Pons (tissue), 1 donor: ENCODE results near the gene POU2AF1.

Experiments used
- DNase-seq: peaks from one replicate; pipeline ENCODE4 v3.0.0-alpha.2; 2016; ENCODE audit warnings: low spot score

Gene POU2AF1

DNA sequence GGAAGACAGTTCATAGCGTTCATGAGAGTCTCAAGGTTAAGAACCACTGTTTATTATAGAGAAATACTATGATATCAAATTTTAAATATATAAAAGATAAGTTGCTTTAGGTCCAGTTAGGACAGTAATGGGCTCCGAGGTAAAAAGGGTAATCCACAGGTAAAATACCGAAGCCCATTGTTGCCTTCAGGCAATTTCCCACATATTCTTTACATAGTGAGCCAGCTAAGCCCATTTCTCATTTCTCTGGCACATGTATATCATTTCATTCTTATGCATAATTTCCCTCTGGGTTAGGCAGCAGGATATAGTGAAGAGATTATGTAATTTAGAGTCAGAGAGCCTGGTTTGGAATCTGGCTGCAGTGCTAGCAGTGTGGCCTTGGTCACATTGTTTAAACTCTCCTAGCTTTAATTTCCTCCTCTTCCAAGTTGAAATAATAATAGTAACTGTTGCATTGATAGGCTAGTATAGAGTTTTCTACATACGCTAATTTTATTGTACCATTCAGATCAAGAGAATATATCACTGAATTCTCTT is 7.6 kb upstream of the POU2AF1 start:
- DNase-seq: no peak

DNA sequence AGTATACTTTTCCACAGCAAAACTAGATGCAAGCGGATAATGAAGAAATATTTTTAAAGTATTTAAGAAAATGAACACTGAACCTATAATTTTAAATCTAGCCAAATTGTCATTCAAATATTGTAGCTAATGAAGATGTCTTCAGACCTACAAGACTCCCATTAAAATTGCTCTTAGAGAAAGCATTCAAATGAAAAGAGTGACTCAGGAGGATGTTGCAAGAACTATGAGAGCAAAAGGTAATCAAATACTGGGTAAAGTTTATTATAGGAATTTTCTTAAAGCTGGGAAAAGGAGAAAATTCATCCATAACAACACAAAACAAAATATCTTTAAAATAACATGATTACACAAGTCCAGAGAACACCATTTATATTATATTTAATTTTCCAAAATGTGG is 5.4 kb upstream of the POU2AF1 start:
- no peak for DNase-seq

DNA sequence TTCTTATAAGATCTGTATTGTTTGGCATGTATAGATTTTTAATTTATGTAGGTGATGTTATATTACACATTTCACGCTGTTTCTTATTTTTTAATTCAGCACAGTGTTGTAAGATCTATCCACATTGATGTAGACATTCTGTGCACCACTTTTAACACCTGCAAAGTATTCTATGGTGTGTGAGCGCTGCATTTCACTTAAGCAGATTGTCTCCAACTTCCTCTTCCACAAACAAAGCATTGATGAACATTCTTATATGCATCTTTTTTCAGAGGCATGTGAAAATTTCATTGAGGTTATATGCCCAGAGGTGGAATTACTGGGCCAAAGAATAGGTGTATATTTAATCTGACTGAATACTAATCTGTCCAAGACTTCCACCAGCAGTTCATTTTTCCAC is 3.4 kb upstream of the POU2AF1 start:
- no peak for DNase-seq

- DNase-seq: no peak
These were observed 594 bp upstream of the POU2AF1 start for GRCh38 chr11:111379602-111380136.

DNA sequence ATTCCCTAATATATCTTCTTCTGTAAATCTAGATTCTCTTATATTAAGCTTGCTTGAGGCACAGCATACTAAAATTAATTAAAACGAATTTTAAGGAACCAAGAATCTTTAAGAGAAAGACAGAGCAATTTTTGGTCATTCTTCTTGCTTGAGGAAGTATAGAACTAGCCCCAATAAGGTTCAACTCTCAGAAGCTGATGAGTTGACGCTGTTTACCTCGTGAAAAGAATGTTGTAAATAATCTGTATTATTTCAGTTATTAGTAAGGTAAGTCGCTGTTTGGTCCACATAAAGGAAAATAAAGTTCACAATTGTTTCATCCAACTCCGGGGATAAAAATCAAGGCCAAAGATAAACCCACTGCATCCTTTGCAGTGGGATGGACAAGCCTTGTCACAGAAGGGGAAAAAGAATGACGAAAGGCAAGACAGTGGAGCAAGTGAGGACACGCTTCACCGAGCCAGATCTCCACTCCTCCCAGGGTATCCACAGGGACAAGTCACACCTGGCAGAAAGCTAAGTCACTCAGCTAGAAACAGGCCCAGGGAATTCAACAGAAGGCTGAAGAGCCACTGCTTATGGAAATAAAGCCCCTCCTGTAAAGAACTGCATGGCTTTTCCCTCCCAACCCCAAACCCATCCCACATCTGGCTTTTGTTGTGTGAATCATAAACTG is 752 bp downstream of the POU2AF1 start:
- no peak for DNase-seq

GRCh38 chr11:111376181-111376871 is 2.7 kb downstream of the POU2AF1 start:
- DNase-seq: no peak

DNA sequence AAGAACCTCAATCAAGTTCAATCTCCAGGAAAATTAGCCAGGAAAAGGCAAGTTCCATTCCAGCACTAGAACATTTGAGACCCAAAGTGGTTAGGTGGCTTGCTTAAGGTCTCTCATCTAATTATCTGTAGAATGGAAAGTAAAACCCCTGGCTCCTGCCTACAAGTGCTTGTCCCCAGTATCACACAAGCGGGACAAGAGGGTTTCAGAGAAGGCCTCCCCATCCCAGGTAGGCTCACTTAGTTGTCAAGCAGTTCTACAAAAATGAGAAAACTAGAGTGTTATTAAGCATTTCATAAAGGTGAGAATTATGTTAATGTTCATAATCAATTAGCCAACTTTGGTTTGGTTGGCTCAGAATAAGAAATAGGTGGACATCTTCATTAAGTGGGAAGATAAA is 5.5 kb downstream of the POU2AF1 start:
- no peak for DNase-seq

DNA sequence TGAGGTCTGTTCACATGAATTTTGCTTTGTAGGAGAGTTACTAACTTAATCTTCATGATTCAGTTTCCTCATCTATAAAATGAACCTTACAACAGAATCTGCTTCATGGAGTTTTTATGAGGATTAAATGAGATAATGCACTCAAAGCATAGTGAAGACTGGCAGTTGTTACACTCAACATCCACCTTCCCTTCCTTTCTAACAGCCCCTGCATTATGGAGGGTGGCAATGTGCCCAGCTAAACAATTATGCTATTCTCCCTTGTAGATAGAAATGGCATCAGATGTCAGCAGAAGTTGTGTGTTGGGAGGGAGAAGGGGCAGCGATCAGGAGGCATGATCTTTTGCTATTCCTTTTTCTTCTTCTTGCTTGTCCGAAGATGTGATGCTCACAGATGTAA is 6.5 kb downstream of the POU2AF1 start:
- peak; percentile 75 for DNase-seq

DNA sequence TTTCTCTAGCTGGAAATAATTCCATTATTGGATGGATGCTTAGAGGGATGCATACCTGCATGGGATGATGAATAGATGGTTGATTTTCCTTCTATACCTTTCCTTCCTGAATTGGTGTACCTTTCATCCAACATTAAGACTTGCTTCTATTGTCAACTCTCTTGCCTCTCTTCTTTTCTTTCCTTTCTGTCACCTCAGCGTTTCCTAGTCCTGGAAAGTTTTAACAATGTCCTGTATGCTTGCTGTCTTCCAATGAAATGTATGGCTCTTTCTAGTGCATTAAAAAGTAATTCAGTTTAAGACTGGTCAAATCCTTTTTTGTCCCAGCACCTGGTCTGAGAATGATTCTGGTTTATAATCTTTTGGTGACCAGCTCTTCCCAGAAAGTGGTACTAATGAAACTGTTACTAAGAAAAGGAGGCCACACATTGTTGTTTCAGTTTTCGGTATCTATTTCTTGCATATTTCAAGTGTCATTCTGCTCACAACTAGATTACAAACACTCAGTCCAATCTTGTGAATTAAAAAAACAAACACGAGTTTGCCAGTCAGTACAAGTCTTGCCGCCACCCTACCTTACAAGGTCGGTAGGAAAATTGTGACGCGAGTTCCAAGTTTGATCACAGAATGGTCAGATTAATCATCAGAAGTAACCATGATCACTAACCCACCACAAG is 8.0 kb downstream of the POU2AF1 start:
- DNase-seq: no peak

DNA sequence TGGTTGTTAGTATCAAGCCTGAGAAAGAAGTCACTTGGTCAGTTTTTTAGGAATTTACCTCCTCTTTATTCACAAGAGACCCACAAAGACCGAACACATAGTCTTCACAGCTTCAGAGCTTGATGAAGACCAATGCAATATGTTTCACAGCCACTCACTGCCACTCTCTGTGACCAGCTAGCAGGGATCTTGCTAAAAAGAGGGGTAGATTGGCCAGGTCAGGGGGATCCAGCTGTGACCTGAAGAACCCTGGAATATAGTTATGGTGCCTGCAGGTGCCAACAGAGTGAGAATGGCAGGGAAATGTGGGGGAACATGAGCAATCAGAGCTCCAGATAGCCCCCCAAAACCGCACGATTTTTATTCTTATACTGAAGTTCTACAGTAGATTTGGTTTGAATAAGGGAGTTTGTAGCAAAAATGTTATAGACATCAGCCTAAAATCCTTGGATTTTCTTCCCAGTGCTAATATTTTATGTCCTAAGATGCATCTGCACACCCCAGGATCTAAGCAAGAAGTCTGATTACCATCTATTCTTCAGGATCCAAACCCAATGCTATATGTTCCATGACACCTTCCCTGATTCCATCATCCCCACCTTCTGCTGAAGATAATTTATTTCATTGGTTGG is 8.7 kb downstream of the POU2AF1 start:
- no peak for DNase-seq

- no peak for DNase-seq
These were observed 10.9 kb downstream of the POU2AF1 start for GRCh38 chr11:111368285-111368560.

GRCh38 chr11:111367411-111368284 is 11.4 kb downstream of the POU2AF1 start:
- no peak for DNase-seq

DNA sequence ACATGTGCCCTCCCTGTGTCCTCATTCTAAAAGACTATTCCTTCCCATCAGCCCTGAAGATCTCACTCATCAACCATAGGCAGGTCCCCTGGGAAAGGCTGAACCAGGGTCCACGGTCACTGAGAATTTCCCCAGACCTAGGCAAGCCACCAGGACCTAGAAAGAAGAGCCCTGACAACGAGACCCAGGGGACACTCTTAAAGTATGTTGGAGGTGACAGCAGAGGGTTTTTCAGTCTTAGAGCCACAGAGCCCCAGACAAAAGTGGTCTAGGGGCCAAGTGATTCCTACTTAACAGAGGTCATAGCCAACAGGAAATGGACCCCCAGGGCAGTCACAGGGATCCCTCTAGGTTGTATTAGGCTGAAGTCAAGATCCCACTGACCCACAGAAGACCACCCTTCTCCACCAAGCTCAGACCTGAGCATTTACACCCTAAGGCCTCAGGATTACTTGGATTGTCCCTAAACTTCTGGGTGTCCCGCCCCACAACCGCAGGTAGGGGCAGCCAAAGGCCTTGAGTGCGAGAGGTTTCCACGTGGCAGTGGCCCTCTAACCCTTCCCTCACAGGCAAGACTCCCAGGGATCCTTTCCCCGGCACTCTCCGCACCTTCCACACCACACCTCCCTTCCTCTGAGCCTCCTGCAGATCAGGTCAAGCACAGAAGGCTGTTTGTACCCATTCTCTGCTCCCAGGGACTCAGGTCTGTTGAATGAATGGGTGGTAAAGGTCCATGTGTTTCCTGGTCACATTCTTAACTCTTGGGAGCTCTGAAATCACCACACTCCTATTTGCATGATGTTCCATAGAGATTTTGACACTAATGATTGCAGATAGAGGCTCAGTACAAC is 12.3 kb downstream of the POU2AF1 start:
- no peak for DNase-seq

DNA sequence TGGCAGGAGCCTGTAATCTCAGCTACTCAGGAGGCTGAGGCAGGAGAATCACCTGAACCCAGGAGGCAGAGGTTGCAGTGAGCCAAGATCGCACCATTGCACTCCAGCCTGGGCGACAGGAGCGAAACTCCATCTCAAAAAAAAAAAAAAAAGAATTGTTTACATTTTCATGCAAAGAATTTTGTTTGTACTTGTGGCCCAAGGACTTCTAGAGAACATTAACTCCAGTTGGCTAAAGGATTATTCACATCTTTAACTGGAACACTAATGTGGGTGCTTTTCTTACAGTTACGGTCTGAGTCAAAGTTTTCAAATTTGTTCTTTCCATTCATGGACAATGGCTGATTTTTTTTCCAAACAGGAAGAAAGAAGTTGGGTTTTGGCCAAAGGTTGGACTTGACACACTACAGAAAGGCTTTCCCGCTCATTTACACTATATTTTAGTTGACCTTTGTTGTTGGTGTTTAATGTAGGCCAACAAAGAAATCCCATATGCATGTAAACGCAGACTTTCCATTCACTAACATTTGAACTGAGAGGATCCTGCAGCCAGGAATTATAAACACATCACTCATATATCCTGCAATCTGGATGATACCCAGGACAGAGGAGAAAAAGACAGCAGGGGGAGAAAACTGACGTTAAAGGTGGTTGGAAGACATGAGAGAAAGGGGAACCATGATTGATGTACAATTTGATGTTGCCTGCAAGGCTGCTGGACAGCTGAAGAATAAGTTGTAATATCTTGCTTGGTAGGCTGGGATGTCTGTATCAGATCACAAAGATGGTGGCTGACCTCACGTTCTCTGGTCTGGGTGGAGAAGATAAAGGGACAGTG is 13.1 kb downstream of the POU2AF1 start:
- DNase-seq: no peak

DNA sequence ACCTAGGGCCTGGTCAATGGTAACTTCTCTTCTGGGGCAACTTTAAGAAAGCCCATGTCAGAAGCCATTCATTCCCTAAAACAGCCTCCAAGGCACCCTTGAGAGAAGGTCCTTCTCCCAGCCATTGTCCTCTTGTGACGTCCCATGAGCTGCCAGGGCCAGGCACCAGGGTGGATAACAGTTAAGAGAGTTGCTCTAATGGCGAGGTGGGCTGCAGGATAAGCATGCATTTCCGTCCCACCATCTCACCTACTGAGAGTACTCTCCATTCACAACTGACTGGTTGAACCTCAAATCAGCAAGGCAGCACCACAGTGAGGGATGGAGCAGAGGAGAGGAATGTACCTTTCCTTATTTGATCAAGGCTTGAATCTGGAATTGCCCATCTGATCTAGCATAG is 14.6 kb downstream of the POU2AF1 start:
- no peak for DNase-seq

GRCh38 chr11:111363985-111364384 is 15.1 kb downstream of the POU2AF1 start:
- no peak for DNase-seq

GRCh38 chr11:111362887-111363411 is 16.1 kb downstream of the POU2AF1 start:
- no peak for DNase-seq

GRCh38 chr11:111361874-111362273 is 17.2 kb downstream of the POU2AF1 start:
- no peak for DNase-seq

DNA sequence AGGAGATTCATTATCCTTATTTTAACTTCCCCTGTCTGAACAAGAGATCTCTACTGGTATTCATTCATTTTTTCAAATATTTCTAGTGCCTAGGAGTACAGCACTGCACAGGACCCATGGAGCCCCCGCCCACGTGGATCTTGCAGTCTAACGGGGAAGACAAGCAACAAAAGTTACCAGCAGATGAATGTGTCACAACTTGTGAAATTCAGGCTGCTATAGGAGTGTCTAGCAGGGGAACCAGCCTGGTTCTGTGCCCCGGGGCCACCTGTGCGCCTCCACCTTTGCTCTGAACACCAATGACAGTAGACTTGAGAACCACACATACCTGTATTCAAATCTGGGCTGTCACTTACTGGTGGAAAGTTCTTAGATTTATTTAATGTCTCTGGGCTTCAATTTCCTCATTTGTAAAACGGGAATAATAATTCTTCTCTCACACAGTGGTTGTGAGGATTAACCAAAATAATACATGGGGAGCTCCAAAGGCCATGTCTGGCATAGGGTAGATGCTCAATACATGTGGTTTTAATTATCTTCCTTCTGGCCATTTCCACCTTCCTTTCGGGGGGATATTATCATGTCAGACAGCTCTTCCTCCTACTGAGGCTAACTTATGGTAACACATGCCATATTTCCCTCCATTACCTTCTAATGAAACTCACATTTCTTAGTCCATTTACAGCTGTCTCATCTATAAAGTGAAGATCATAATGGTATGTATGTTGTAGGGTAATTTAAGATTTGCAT is 17.8 kb downstream of the POU2AF1 start:
- DNase-seq: no peak
